Testis (tissue), 3 donors: ENCODE results near the gene RUSC1. TPM values are rescaled to one million over a fixed set of nuclear protein-coding genes. Genes with fewer than 3 reads are reported as not detected.

Experiments used
- DNase-seq: peaks from one replicate; pipeline ENCODE4 v3.0.0-alpha.2; 2019
- H3K27ac ChIP-seq, 2 donors: fragments of 200-600 bp; sonication (generic); one replicate each; pipeline ENCODE4 v1.5.1; 2019
- H3K27me3 ChIP-seq: fragments of 200-600 bp; sonication (generic); one replicate; pipeline ENCODE4 v1.5.1; 2019
- H3K36me3 ChIP-seq: fragments of 200-600 bp; sonication (generic); one replicate; pipeline ENCODE4 v1.5.1; 2017; ENCODE audit warnings: low read depth; ENCODE audit errors: missing control alignments
- H3K4me1 ChIP-seq: fragments of 200-600 bp; sonication (generic); one replicate; pipeline ENCODE4 v1.5.1; 2019
- H3K4me3 ChIP-seq, 2 donors: fragments of 200-600 bp; sonication (generic); one replicate each; pipeline ENCODE4 v1.5.1; 2017 to 2019
- H3K9me3 ChIP-seq: fragments of 200-600 bp; sonication (generic); one replicate; pipeline ENCODE4 v1.5.1; 2017
- POLR2A ChIP-seq: fragments of 450-650 bp; IDR thresholded peaks from one replicate; pipeline ENCODE4 v1.6.1; 2017; ENCODE audit warnings: antibody characterized with exemption, mild to moderate bottlenecking, moderate library complexity
- WGBS, 2 donors: methylation state at CpG; one replicate each; pipeline ENCODE4 v1.1.5; 2018; 5-methylcytosine and 5-hydroxymethylcytosine counted together
- intact Hi-C: fragments of 100-400 bp; cut with DNase I; formaldehyde crosslinking; loops from one replicate; pipeline ENCODE4 v1.15.1; 2023; ENCODE audit warnings: low total_unique reads
- polyA plus RNA-seq: library from polyadenylated mRNA; stranded (reverse); fragments of 350-450 nt; fragmentation: Illumina TruSeq; extraction: RNeasy Lipid Tissue Mini Kit (QIAGEN cat#74804); gene quantifications from one replicate; pipeline ENCODE4 v1.2.3, GENCODE V29; 2014; ENCODE audit warnings: low read depth, low replicate concordance; ENCODE audit not compliant: insufficient read depth
- total RNA-seq, 2 donors: library from RNA; depleted of rRNA; stranded (reverse); fragments of >200 nt; gene quantifications; one replicate each; pipeline ENCODE4 v1.2.3, GENCODE V29; 2016
- TF ChIP-seq, protein P1 (sequence below), 3 experiments: fragments of 450-650 bp in 2 of 3; fragments of 200-600 bp in 1 of 3; sonication (generic) in 1 of 3; IDR thresholded peaks; one replicate each; pipeline ENCODE4 v1.5.1; 2016 to 2019; ENCODE audit warnings: antibody characterized with exemption in 3 of 3, mild to moderate bottlenecking in 2 of 3, moderate library complexity in 1 of 3

RUSC1 gene
- total and polyA plus RNA-seq, 3 donors from 2014 or later: 10.8 to 14.9 (median 13.9) TPM

DNA sequence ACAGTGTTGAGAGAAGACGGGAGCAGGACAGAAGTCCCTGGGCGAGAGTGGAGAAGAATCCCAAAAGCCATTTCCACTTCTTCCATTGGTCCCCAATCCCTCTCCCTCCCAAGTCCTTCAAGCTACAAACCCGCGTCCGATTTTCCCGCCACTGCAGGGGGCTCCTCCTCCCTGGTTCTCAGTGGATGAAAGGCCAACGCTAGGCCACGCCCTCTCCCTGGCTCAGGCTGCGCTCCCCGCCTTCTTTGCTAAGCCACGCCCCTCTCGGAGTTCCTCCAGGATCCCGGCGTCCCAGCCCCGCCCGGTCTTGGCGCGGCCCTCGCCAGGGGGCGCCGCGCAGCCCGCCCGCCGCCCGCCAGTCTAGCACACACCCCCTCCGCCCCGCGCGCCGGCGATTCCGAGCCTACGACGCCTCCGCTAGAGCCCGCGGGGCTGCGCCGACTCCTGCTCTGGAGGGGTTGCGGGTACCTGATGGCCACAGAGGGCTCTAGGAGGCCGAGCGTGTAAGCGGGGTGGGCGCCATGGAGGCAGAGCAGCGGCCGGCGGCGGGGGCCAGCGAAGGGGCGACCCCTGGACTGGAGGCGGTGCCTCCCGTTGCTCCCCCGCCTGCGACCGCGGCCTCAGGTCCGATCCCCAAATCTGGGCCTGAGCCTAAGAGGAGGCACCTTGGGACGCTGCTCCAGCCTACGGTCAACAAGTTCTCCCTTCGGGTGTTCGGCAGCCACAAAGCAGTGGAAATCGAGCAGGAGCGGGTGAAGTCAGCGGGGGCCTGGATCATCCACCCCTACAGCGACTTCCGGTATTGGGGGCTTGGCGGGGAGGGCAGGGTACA lies 43.4 kb upstream of the RUSC1 start, which contains the start of gene HCN3:
TSS of gene HCN3 (plus strand) at position 394 of the 832 bp plus-strand sequence. CDS start at position 522, 128 bp downstream.
- H3K4me1 ChIP-seq: peaks cover 21% of the 10 kb centered on the region
- H3K9me3 ChIP-seq: no peaks in the 10 kb centered on the region
- peak within 1 kb of the TSS; percentile 67 to 75 for H3K4me3 ChIP-seq
- intact Hi-C loops: no loop called here
- H3K27me3 ChIP-seq: no peaks in the 10 kb centered on the region
- H3K36me3 ChIP-seq: no peaks in the 10 kb centered on the region
- 1% methylated on average over 23 to 65 of the region's 68 CpGs for WGBS, 2 donors
- peak within 1 kb of the TSS in 1 of 2 donors; percentile 53 for H3K27ac ChIP-seq
- peak; percentile 99 for DNase-seq
- TF ChIP-seq, protein P1, sequence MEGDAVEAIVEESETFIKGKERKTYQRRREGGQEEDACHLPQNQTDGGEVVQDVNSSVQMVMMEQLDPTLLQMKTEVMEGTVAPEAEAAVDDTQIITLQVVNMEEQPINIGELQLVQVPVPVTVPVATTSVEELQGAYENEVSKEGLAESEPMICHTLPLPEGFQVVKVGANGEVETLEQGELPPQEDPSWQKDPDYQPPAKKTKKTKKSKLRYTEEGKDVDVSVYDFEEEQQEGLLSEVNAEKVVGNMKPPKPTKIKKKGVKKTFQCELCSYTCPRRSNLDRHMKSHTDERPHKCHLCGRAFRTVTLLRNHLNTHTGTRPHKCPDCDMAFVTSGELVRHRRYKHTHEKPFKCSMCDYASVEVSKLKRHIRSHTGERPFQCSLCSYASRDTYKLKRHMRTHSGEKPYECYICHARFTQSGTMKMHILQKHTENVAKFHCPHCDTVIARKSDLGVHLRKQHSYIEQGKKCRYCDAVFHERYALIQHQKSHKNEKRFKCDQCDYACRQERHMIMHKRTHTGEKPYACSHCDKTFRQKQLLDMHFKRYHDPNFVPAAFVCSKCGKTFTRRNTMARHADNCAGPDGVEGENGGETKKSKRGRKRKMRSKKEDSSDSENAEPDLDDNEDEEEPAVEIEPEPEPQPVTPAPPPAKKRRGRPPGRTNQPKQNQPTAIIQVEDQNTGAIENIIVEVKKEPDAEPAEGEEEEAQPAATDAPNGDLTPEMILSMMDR (IDR thresholded peaks at IDR 0.05): peak; percentile 44 to 69 (median 52)
- no peak for TF ChIP-seq POLR2A

DNA sequence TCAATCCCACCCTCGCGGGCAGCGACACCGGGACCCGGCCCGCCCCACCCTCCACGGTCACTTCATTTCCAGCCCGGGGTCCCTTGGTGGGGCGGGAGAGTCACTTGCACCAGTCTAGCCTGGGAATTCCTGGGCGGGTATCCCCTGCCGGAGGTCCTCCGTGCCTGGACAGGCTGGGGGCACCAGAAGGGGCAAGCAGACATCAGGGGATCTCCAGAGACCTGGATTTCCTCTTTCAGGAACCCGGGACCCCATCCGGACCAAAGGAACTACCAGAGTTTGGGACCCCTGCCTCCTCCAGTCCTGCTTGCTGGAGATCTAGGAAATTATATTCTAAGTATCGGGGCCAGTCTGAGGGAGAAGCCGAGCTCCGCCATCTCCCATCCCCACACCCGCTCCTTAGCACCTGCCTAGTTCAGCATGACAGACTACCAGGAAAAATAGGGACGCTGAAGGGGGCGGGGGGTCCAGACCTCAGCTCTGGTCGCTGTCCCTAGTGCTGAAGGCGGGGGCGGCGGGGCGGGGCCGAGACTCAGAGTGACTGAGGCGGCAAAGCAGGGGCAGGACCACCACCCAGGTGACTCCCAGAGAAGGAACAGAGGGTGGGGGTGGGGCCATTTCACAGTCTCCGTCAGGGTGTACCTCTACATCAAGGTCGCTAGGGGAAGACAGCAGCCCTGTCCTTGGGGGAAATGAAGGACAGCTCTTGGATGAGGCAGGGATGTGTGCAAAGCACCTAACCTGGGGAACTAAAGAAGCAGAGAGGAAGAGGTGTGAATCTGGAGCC lies 42.6 kb upstream of the RUSC1 start:
- peak; percentile 69 for DNase-seq
- no peaks in the 10 kb centered on the region for H3K36me3 ChIP-seq
- TF ChIP-seq POLR2A: no peak
- TF ChIP-seq, protein P1 (IDR thresholded peaks at IDR 0.05): no peak
- H3K9me3 ChIP-seq: no peaks in the 10 kb centered on the region
- H3K27me3 ChIP-seq: no peaks in the 10 kb centered on the region
- intact Hi-C loops: no loop called here
- H3K4me1 ChIP-seq: peaks cover 18% of the 10 kb centered on the region
- H3K27ac ChIP-seq: no peak overlapping the region
- peak overlapping the region; percentile 67 to 75 for H3K4me3 ChIP-seq
- WGBS, 2 donors: 0% methylated on average over 5 to 27 of the region's 29 CpGs

DNA sequence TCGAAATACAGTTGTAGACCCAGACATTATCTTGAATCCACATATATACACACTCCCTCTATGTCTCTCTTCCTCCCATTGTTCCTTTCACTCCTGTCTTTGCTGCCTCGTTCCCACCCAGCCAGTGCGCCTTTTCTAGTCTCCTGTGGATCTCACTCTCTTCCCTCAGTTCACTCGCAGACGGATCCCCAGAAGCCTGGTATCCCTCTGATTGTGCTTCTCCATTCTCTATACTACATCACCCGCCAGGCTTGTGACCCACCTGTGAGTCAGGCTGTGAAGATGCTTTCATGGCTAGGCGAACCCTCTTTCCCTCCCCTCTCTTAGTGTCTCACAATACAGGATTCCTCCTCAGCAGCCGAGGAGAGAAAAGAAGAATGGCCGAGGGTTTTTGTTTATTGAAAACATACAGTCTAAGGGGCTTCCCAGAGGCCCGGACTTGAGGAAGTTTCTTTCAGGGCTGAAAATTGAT lies 42.0 kb upstream of the RUSC1 start:
- TF ChIP-seq, protein P1 (IDR thresholded peaks at IDR 0.05): no peak
- no peak for TF ChIP-seq POLR2A

DNA sequence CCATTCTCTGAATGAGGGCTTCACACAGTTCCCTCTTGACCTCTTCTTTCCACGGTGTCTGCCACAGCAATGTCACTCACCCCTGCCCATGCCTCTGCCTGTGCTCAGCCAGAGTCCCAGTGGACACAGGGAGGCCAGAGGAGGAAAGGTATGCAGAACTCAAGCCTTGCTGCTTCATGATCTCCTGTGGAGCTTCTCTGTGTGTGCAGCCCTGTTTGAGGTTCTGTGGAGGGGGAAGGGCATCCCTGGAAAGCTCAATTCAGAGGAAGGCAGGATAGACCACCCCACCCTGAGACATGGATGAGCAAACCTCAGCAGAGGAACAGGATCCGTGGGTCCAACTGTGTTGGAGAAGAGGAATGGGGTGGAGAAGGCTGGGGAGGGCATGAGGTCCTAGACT lies 41.4 kb upstream of the RUSC1 start:
- Histone ChIP-seq H3K9me3 (no peaks in the 10 kb centered on the region), H3K4me1 (peaks cover 12% of the 10 kb centered on the region), H3K27me3 (no peaks in the 10 kb centered on the region), H3K36me3 (no peaks in the 10 kb centered on the region), H3K27ac (no peak overlapping the region), H3K4me3 (no peak overlapping the region)
- DNase-seq: no peak
- TF ChIP-seq, protein P1 (IDR thresholded peaks at IDR 0.05): no peak
- TF ChIP-seq POLR2A: no peak
- WGBS, 2 donors: 80 to 88% methylated on average over 2 of the region's 2 CpGs
- intact Hi-C loops: no loop called here

More for the DNA sequence above, 42.0 kb upstream of the RUSC1 start:
- Histone ChIP-seq H3K27me3 (no peaks in the 10 kb centered on the region), H3K4me1 (peaks cover 16% of the 10 kb centered on the region), H3K27ac (no peak overlapping the region), H3K9me3 (no peaks in the 10 kb centered on the region), H3K36me3 (no peaks in the 10 kb centered on the region), H3K4me3 (no peak overlapping the region)
- intact Hi-C loops: no loop called here
- DNase-seq: no peak
- WGBS, 2 donors: 48 to 60% methylated on average over 10 of the region's 10 CpGs
